ENCODE data around the gene TBC1D22B.

TBC1D22B gene

GRCh38 chr6:37353761-37354525 is 96.4 kb downstream of the TBC1D22B start, which contains the start of gene RNF8:
Gene RNF8, plus strand, starts transcription at chr6:37353983. Its CDS starts 182 bp downstream, at chr6:37354165.
- peak; percentile 13 to 92 (median 77) for DNase-seq

GRCh38 chr6:37354526-37355384 is 97.2 kb downstream of the TBC1D22B start:
- DNase-seq: peak in 13 of 56 donors; percentile 9 to 42 (median 24)

- no peak for DNase-seq
These were observed 99.7 kb downstream of the TBC1D22B start for GRCh38 chr6:37357288-37357687.

GRCh38 chr6:37357860-37358259 is 100.3 kb downstream of the TBC1D22B start:
- DNase-seq: no peak

GRCh38 chr6:37359039-37359438 is 101.5 kb downstream of the TBC1D22B start:
- no peak for DNase-seq

GRCh38 chr6:37362101-37362828 is 104.7 kb downstream of the TBC1D22B start:
- DNase-seq: no peak

- DNase-seq: no peak
These were observed 108.2 kb downstream of the TBC1D22B start for GRCh38 chr6:37365791-37366190.

GRCh38 chr6:37366910-37367309 is 109.3 kb downstream of the TBC1D22B start:
- DNase-seq: no peak

GRCh38 chr6:37368961-37369320 is 111.4 kb downstream of the TBC1D22B start:
- no peak for DNase-seq

GRCh38 chr6:37369321-37370201 is 112.0 kb downstream of the TBC1D22B start:
- DNase-seq: no peak

GRCh38 chr6:37371154-37372083 is 113.8 kb downstream of the TBC1D22B start:
- DNase-seq: no peak

GRCh38 chr6:37372116-37372515 is 114.5 kb downstream of the TBC1D22B start:
- DNase-seq: no peak

- DNase-seq: no peak
These were observed 116.4 kb downstream of the TBC1D22B start for GRCh38 chr6:37373822-37374471.

- DNase-seq: no peak
These were observed 117.8 kb downstream of the TBC1D22B start for GRCh38 chr6:37375376-37375775.

GRCh38 chr6:37376078-37376743 is 118.6 kb downstream of the TBC1D22B start:
- no peak for DNase-seq

GRCh38 chr6:37381579-37381978 is 124.0 kb downstream of the TBC1D22B start:
- DNase-seq: no peak

Data from amygdala (tissue), 56 donors.